DOHH2 (cell line): ENCODE measurements around the gene GABRE.

ENCODE experiments used
- H3F3A ChIP-seq: fragments of 200-600 bp; sonication (generic), shearing (Covaris generic); 2 replicates; pipeline ENCODE4 v1.6.0; 2016; ENCODE audit warnings: antibody characterized with exemption, mild to moderate bottlenecking; ENCODE audit not compliant: control insufficient read depth, insufficient read depth
- H3K27ac ChIP-seq: fragments of 200-600 bp; sonication (generic); 2 replicates; pipeline ENCODE4 v1.5.1; 2014; ENCODE audit warnings: low read depth, mild to moderate bottlenecking, low read length, moderate library complexity
- H3K27me3 ChIP-seq: fragments of 200-600 bp; sonication (generic); 2 replicates; pipeline ENCODE4 v1.6.1; 2014; ENCODE audit warnings: mild to moderate bottlenecking, low read length, mixed read lengths; ENCODE audit not compliant: control insufficient read depth
- H3K36me3 ChIP-seq: fragments of 200-600 bp; sonication (generic); 2 replicates; pipeline ENCODE4 v1.6.1; 2014; ENCODE audit warnings: mild to moderate bottlenecking, low read length, moderate library complexity, mixed read lengths; ENCODE audit not compliant: control insufficient read depth
- H3K4me1 ChIP-seq: fragments of 200-600 bp; sonication (generic); 2 replicates; pipeline ENCODE4 v1.6.1; 2014; ENCODE audit warnings: mild to moderate bottlenecking, low read length, mixed read lengths; ENCODE audit not compliant: control insufficient read depth
- H3K4me2 ChIP-seq: fragments of 200-600 bp; sonication (generic); 2 replicates; pipeline ENCODE4 v1.6.0; 2014; ENCODE audit warnings: mild to moderate bottlenecking, low read length, moderate library complexity
- H3K4me3 ChIP-seq: fragments of 200-600 bp; sonication (generic); 2 replicates; pipeline ENCODE4 v1.5.1; 2014; ENCODE audit warnings: mild to moderate bottlenecking, low read length, mixed read lengths
- H3K79me2 ChIP-seq: fragments of 200-600 bp; sonication (generic); 2 replicates; pipeline ENCODE4 v1.6.1; 2014; ENCODE audit warnings: mild to moderate bottlenecking, low read length, mixed read lengths; ENCODE audit not compliant: control insufficient read depth
- H3K9me2 ChIP-seq: fragments of 200-600 bp; sonication (generic); replicated peaks from 2 replicates; pipeline ENCODE4 v1.6.1; 2014; ENCODE audit warnings: mild to moderate bottlenecking, low read length, mixed read lengths; ENCODE audit not compliant: control insufficient read depth
- H3K9me3 ChIP-seq: fragments of 200-600 bp; sonication (generic); 2 replicates; pipeline ENCODE4 v1.6.1; 2014; ENCODE audit warnings: antibody characterized with exemption, low read length, mixed read lengths; ENCODE audit not compliant: control insufficient read depth, insufficient read depth
- H4K20me1 ChIP-seq: fragments of 200-600 bp; sonication (generic); 2 replicates; pipeline ENCODE4 v1.6.0; 2014; ENCODE audit warnings: low read depth, mild to moderate bottlenecking, antibody characterized with exemption, low read length, moderate library complexity; ENCODE audit not compliant: control insufficient read depth, insufficient read depth
- CTCF ChIP-seq: fragments of 200-600 bp; sonication (generic); IDR thresholded peaks from one replicate; pipeline ENCODE4 v1.5.1; 2014; ENCODE audit warnings: antibody characterized with exemption, mild to moderate bottlenecking, low read depth, low read length; ENCODE audit not compliant: poor library complexity, severe bottlenecking
- EZH2phosphoT487 ChIP-seq: fragments of 200-600 bp; sonication (generic); IDR thresholded peaks from 2 replicates; pipeline ENCODE4 v1.6.1; 2017; ENCODE audit warnings: borderline replicate concordance, mild to moderate bottlenecking, antibody characterized with exemption, low read length, moderate library complexity, mixed read lengths

The GABRE gene

GRCh38 chrX:151974336-151975227 lies at the start of gene GABRE:
TSS of gene GABRE (minus strand) at chrX:151974676. CDS start at chrX:151974625, 51 bp downstream.
- H3K4me3 ChIP-seq = no peak within 1 kb of the TSS

GRCh38 chrX:152020888-152021287 lies 46.4 kb upstream of the GABRE start:
- H3K27ac ChIP-seq = no peak overlapping the region
- H3K79me2 ChIP-seq = no peaks in the 10 kb centered on the region
- no peaks in the 10 kb centered on the region for H3K36me3 ChIP-seq
- TF ChIP-seq CTCF = no peak
- no peak for TF ChIP-seq EZH2phosphoT487
- H4K20me1 ChIP-seq = no peaks in the 10 kb centered on the region
- H3K9me3 ChIP-seq = no peaks in the 10 kb centered on the region
- H3K4me3 ChIP-seq = no peak overlapping the region
- no peaks in the 10 kb centered on the region for H3K27me3 ChIP-seq
- no peak overlapping the region for H3K4me2 ChIP-seq
- H3K4me1 ChIP-seq = no peaks in the 10 kb centered on the region
- no peaks in the 10 kb centered on the region for H3F3A ChIP-seq
- no peaks in the 10 kb centered on the region for H3K9me2 ChIP-seq

More at GRCh38 chrX:151974336-151975227, at the start of gene GABRE:
- Histone ChIP-seq H3K4me1 (no peaks in the 10 kb centered on the region), H3K9me2 (no peaks in the 10 kb centered on the region), H3K27me3 (no peaks in the 10 kb centered on the region), H3K36me3 (no peaks in the 10 kb centered on the region), H3F3A (no peaks in the 10 kb centered on the region), H3K27ac (no peak within 1 kb of the TSS), H3K9me3 (no peaks in the 10 kb centered on the region), H3K79me2 (no peaks in the 10 kb centered on the region), H4K20me1 (no peaks in the 10 kb centered on the region), H3K4me2 (no peak within 1 kb of the TSS)
- no peak for TF ChIP-seq CTCF
- TF ChIP-seq EZH2phosphoT487 = no peak

- Histone ChIP-seq H3K4me1 (no peaks in the 10 kb centered on the region), H3K9me2 (no peaks in the 10 kb centered on the region), H3K79me2 (no peaks in the 10 kb centered on the region), H3F3A (no peaks in the 10 kb centered on the region), H3K4me3 (no peak overlapping the region), H3K27me3 (no peaks in the 10 kb centered on the region), H3K27ac (no peak overlapping the region), H4K20me1 (no peaks in the 10 kb centered on the region), H3K36me3 (no peaks in the 10 kb centered on the region), H3K4me2 (no peak overlapping the region), H3K9me3 (no peaks in the 10 kb centered on the region)
- TF ChIP-seq EZH2phosphoT487 (no peak), CTCF (no peak)
Observed at GRCh38 chrX:151999813-152000212, 25.3 kb upstream of the GABRE start.
